ENCODE results near the gene DMKN. TPM values are rescaled to one million over a fixed set of nuclear protein-coding genes. Genes with fewer than 3 reads are reported as not detected.

Gene DMKN
- total and polyA plus RNA-seq, 10 donors, result 2.5 to 17.9 (median 6.7) TPM

- H3K4me3 ChIP-seq, result no peak overlapping the region
- TF ChIP-seq POLR2AphosphoS5 (IDR thresholded peaks at IDR 0.05) (no peak), POLR2A (IDR thresholded peaks at IDR 0.05) (no peak), CTCF (IDR thresholded peaks at IDR 0.05 in 8 of 11, conservative IDR thresholded peaks at IDR 0.05 in 3 of 11) (no peak)
- intact Hi-C loops (cut with DNase I; ENCODE audit: low total_unique reads), result no loop called here
- 74 to 83% (median 79%) methylated on average over 15 of the region's 15 CpGs for WGBS, 5 donors
- DNase-seq, result no peak
- no peak overlapping the region for H3K27ac ChIP-seq
- H3K4me1 ChIP-seq, result peaks cover 9 to 23% (median 16%) of the 10 kb centered on the region in 6 donors
- H3K9me3 ChIP-seq, result no peaks in the 10 kb centered on the region
- H3K27me3 ChIP-seq (replicated peaks in 1 of 7), result peaks cover 0 to 80% (median 24%) of the 10 kb centered on the region in 7 donors
- no peaks in the 10 kb centered on the region for H3K36me3 ChIP-seq
Measured at GRCh38 chr19:35512831-35513627, 420 bp downstream of the DMKN start.

- whole genome bisulfite sequencing, 5 donors, result 73 to 93% (median 79%) methylated on average over 7 of the region's 7 CpGs
- no peak for DNase-seq
- no peak overlapping the region for H3K27ac ChIP-seq
- no peaks in the 10 kb centered on the region for H3K9me3 ChIP-seq
- peaks cover 9 to 23% (median 16%) of the 10 kb centered on the region in 6 donors for H3K4me1 ChIP-seq
- H3K36me3 ChIP-seq, result no peaks in the 10 kb centered on the region
- intact Hi-C loops (cut with DNase I; ENCODE audit: low total_unique reads), result no loop called here
- H3K27me3 ChIP-seq (replicated peaks in 1 of 7), result peaks cover 0 to 88% (median 24%) of the 10 kb centered on the region in 7 donors
- no peak overlapping the region for H3K4me3 ChIP-seq
- TF ChIP-seq POLR2AphosphoS5 (IDR thresholded peaks at IDR 0.05) (no peak), CTCF (IDR thresholded peaks at IDR 0.05 in 8 of 11, conservative IDR thresholded peaks at IDR 0.05 in 3 of 11) (no peak), POLR2A (IDR thresholded peaks at IDR 0.05) (no peak)
Measured at GRCh38 chr19:35511337-35511736, 2.1 kb downstream of the DMKN start.

GRCh38 chr19:35510626-35510964 is 2.9 kb downstream of the DMKN start:
- Histone ChIP-seq H3K4me3 (peak overlapping the region in 3 of 8 donors; percentile 6 to 66 (median 43)), H3K36me3 (no peaks in the 10 kb centered on the region), H3K27ac (no peak overlapping the region), H3K27me3 (replicated peaks in 1 of 7) (peaks cover 0 to 95% (median 24%) of the 10 kb centered on the region in 7 donors), H3K4me1 (peaks cover 9 to 23% (median 16%) of the 10 kb centered on the region in 6 donors), H3K9me3 (no peaks in the 10 kb centered on the region)
- 5 to 19% (median 11%) methylated on average over 7 to 15 of the region's 15 CpGs for WGBS, 5 donors
- intact Hi-C loops (cut with DNase I; ENCODE audit: low total_unique reads), result no loop called here
- DNase-seq, result no peak
- peak in 2 of 11 experiments; percentile 3 to 19 for TF ChIP-seq CTCF (IDR thresholded peaks at IDR 0.05 in 8 of 11, conservative IDR thresholded peaks at IDR 0.05 in 3 of 11)
- no peak for TF ChIP-seq POLR2A (IDR thresholded peaks at IDR 0.05)
- no peak for TF ChIP-seq POLR2AphosphoS5 (IDR thresholded peaks at IDR 0.05)

- H3K4me1 ChIP-seq, result peaks cover 9 to 23% (median 16%) of the 10 kb centered on the region in 6 donors
- no peaks in the 10 kb centered on the region for H3K36me3 ChIP-seq
- no peaks in the 10 kb centered on the region for H3K9me3 ChIP-seq
- peaks cover 0 to 97% (median 24%) of the 10 kb centered on the region in 7 donors for H3K27me3 ChIP-seq (replicated peaks in 1 of 7)
- peak overlapping the region in 2 of 8 donors; percentile 35 to 43 for H3K27ac ChIP-seq
- intact Hi-C loops (cut with DNase I; ENCODE audit: low total_unique reads), result no loop called here
- TF ChIP-seq CTCF (IDR thresholded peaks at IDR 0.05 in 8 of 11, conservative IDR thresholded peaks at IDR 0.05 in 3 of 11) (peak; percentile 74 to 97 (median 95)), POLR2AphosphoS5 (IDR thresholded peaks at IDR 0.05) (peak in 2 of 3 donors; percentile 29 to 63), POLR2A (IDR thresholded peaks at IDR 0.05) (no peak)
- H3K4me3 ChIP-seq, result peak overlapping the region in 7 of 8 donors; percentile 3 to 66 (median 20)
- peak; percentile 93 for DNase-seq
- 1 to 2% (median 1%) methylated on average over 39 of the region's 39 CpGs for WGBS, 5 donors
Measured at GRCh38 chr19:35509861-35510625, 3.4 kb downstream of the DMKN start.

Data from spleen (tissue), 11 donors.